ENCODE results near the gene COPS9. TPM values are rescaled to one million over a fixed set of nuclear protein-coding genes. Genes with fewer than 3 reads are reported as not detected.

COPS9 gene
- polyA plus RNA-seq, result 601 and 611 TPM in 2 replicates

GRCh38 chr2:240136013-240136670 lies at the start of gene COPS9:
Gene COPS9 (minus strand): TSS chr2:240136305. CDS start chr2:240136284, 21 bp downstream.

DNA sequence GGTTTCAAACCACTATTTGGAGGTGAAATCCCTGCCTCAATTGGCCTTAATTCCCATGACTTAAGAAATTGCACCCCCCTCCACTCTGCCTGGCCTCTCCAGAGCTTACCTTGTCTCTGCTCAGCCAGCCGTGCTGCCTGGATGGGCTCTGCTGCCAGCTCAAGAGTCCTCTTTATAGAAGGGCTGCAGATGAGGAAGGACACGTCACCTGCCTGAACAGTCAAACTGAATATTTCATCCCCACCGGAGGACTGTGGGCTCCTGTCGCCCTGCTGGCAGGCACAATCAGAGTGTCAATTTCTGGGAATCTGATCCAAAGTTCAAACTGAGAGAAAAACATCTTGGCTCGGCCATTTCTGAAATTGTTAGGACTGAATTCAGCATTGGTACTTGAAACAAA lies 4.4 kb upstream of the COPS9 start, which contains the start of gene OTOS:
Gene OTOS, minus strand, starts transcription at position 148 of the 400 bp plus-strand sequence. CDS start 332 bp downstream, outside the sequence.

Other genes with a start within 250 kb of the COPS9 start
- gene NDUFA10, start 111.0 kb downstream of the COPS9 start, polyA plus RNA-seq, result 197 and 204 TPM in 2 replicates
- not detected in 2 replicates for gene OR6B2, start 105.9 kb downstream of the COPS9 start, polyA plus RNA-seq
- not detected in 2 replicates for gene OR6B3, start 82.8 kb downstream of the COPS9 start, polyA plus RNA-seq
- not detected in 2 replicates for gene OTOS, start 4.4 kb upstream of the COPS9 start, polyA plus RNA-seq

All from Purkinje cell (primary cell).